HL-60 (cell line): Measurements from ENCODE around the gene SLC8B1.

Experiments
- DNase-seq, 2 experiments: peaks; one replicate each; pipeline ENCODE4 v3.0.0-alpha.2; 2010 to 2020; ENCODE audit warnings: low read depth in 1 of 2, low spot score in 1 of 2
- H3K27ac ChIP-seq: fragments of 250-450 bp; sonication (Bioruptor Pico); replicated peaks from 2 replicates; pipeline ENCODE4 v1.5.1; 2020; ENCODE audit warnings: mild to moderate bottlenecking, moderate library complexity
- H3K27me3 ChIP-seq: fragments of 250-450 bp; sonication (Bioruptor Pico); 2 replicates; pipeline ENCODE4 v1.5.1; 2021; ENCODE audit warnings: mild to moderate bottlenecking, moderate library complexity; ENCODE audit not compliant: insufficient read depth, poor library complexity, severe bottlenecking
- H3K4me3 ChIP-seq: replicated peaks from 2 replicates; pipeline ENCODE4 v1.5.1; 2011; ENCODE audit warnings: mild to moderate bottlenecking, control low read depth, low read length; ENCODE audit not compliant: insufficient read depth
- CTCF ChIP-seq: IDR thresholded peaks from one replicate; pipeline ENCODE4 v1.5.1; 2011; ENCODE audit warnings: low read length, control low read depth, inconsistent platforms; ENCODE audit not compliant: insufficient read depth
- GABPA ChIP-seq: IDR thresholded peaks from 2 replicates; pipeline ENCODE4 v1.6.1; 2012; ENCODE audit warnings: low read depth
- POLR2AphosphoS5 ChIP-seq: IDR thresholded peaks from 2 replicates; pipeline ENCODE4 v1.6.1; 2012; ENCODE audit warnings: low read depth
- REST ChIP-seq: IDR thresholded peaks from 2 replicates; pipeline ENCODE4 v1.6.1; 2012; ENCODE audit warnings: low read depth; ENCODE audit not compliant: insufficient replicate concordance
- SPI1 ChIP-seq: IDR thresholded peaks from 2 replicates; pipeline ENCODE4 v1.6.1; 2012; ENCODE audit warnings: low read depth, mild to moderate bottlenecking, borderline replicate concordance

SLC8B1 gene

GRCh38 chr12:113287899-113288282 is 47.0 kb downstream of the SLC8B1 start:
- Histone ChIP-seq H3K27ac (no peak overlapping the region), H3K4me3 (no peak overlapping the region), H3K27me3 (no peaks in the 10 kb centered on the region)
- no peak for TF ChIP-seq POLR2AphosphoS5
- no peak for TF ChIP-seq GABPA
- no peak for TF ChIP-seq REST
- TF ChIP-seq CTCF, result no peak
- no peak for TF ChIP-seq SPI1
- no peak for DNase-seq

GRCh38 chr12:113287146-113287898 is 47.6 kb downstream of the SLC8B1 start:
- Histone ChIP-seq H3K4me3 (no peak overlapping the region), H3K27me3 (no peaks in the 10 kb centered on the region), H3K27ac (no peak overlapping the region)
- no peak for TF ChIP-seq CTCF
- no peak for TF ChIP-seq GABPA
- TF ChIP-seq REST, result no peak
- TF ChIP-seq SPI1, result no peak
- no peak for TF ChIP-seq POLR2AphosphoS5
- no peak for DNase-seq

- DNase-seq, result no peak
- H3K4me3 ChIP-seq, result no peak overlapping the region
- no peak overlapping the region for H3K27ac ChIP-seq
- H3K27me3 ChIP-seq, result no peaks in the 10 kb centered on the region
- TF ChIP-seq CTCF (no peak), SPI1 (no peak), GABPA (no peak)
Observed at GRCh38 chr12:113286712-113287111, 48.2 kb downstream of the SLC8B1 start.
